ENCODE measurements around the gene GTPBP3. TPM values are rescaled to one million over a fixed set of nuclear protein-coding genes. Genes with fewer than 3 reads are reported as not detected.

GTPBP3 gene
- total and polyA plus RNA-seq, 2 experiments from 2014 or later: 7.9 to 14.8 TPM

- H2AFZ ChIP-seq: no peak within 1 kb of the TSS
- no peak for TF ChIP-seq EZH2 (IDR thresholded peaks at IDR 0.05; ENCODE audit: insufficient read depth, poor library complexity, severe bottlenecking)
- no peak for TF ChIP-seq EZH2phosphoT487 (IDR thresholded peaks at IDR 0.05; ENCODE audit: insufficient read depth, low read depth)
- no peak for DNase-seq
- H4K20me1 ChIP-seq (ENCODE audit: insufficient read depth): no peaks in the 10 kb centered on the region
- H3K79me2 ChIP-seq (ENCODE audit: insufficient read depth): no peaks in the 10 kb centered on the region
- no peaks in the 10 kb centered on the region for H3K9me3 ChIP-seq (ENCODE audit: low read depth)
- H3K9ac ChIP-seq: no peak within 1 kb of the TSS
- H3K4me1 ChIP-seq (ENCODE audit: insufficient read depth): no peaks in the 10 kb centered on the region
- no peak within 1 kb of the TSS for H3K27ac ChIP-seq
- no peak within 1 kb of the TSS for H3K4me3 ChIP-seq
- H3F3A ChIP-seq (ENCODE audit: insufficient read depth): no peaks in the 10 kb centered on the region
- H3K9me2 ChIP-seq (ENCODE audit: insufficient read depth): no peaks in the 10 kb centered on the region
- 58 to 61% methylated on average over 32 to 39 of the region's 39 CpGs for WGBS, 2 experiments (ENCODE audit: low coverage in 1 of 2, low lambda C conversion rate in 2 of 2, missing lambda C conversion rate in 2 of 2)
- no peak within 1 kb of the TSS for H3K4me2 ChIP-seq (ENCODE audit: unreplicated experiment)
- 0 out of 2 replicates have a peak, but pooled peaks cover 8% of the 10 kb centered on the region for H3K27me3 ChIP-seq (replicated peaks; ENCODE audit: insufficient read depth)
- in situ Hi-C loops (cut with MboI): no loop called here
- H3K36me3 ChIP-seq (ENCODE audit: low read depth): no peaks in the 10 kb centered on the region
These were observed 39.7 kb downstream of the GTPBP3 start, which contains the start of gene PLVAP for GRCh38 chr19:17376935-17377600. PLVAP (minus strand) TSS chr19:17377342; CDS start chr19:17377288, 54 bp downstream.

DNA sequence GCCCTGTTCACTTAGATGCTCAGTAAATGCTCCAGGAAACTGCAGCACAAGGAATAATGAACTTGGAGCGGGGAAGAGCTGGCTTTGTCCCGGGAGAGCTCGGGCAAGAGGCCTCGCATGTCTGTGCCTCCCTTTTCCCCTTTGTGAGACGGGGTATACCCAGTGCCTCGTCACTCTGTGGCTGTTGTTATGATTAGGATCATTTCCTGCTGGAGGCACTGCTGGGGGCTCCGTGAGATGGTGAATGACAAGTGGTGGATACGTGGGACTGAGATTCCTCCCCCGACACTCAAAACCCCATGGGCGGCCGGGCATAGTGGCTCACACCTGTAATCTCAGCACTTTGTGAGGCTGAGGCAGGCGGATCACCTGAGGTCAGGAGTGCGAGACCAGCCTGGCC lies 40.9 kb downstream of the GTPBP3 start:
- Histone ChIP-seq H3K79me2 (ENCODE audit: insufficient read depth) (no peaks in the 10 kb centered on the region), H3K36me3 (ENCODE audit: low read depth) (no peaks in the 10 kb centered on the region), H4K20me1 (ENCODE audit: insufficient read depth) (no peaks in the 10 kb centered on the region), H2AFZ (no peak overlapping the region), H3K9me3 (ENCODE audit: low read depth) (no peaks in the 10 kb centered on the region), H3K27ac (no peak overlapping the region), H3K4me1 (ENCODE audit: insufficient read depth) (peaks cover 5% of the 10 kb centered on the region; the same call in 1 of the 2 replicates), H3K4me2 (ENCODE audit: unreplicated experiment) (no peak overlapping the region), H3K9me2 (ENCODE audit: insufficient read depth) (no peaks in the 10 kb centered on the region), H3F3A (ENCODE audit: insufficient read depth) (no peaks in the 10 kb centered on the region), H3K4me3 (no peak overlapping the region), H3K9ac (no peak overlapping the region), H3K27me3 (replicated peaks; ENCODE audit: insufficient read depth) (0 out of 2 replicates have a peak, but pooled peaks cover 8% of the 10 kb centered on the region)
- DNase-seq: no peak
- 66 to 72% methylated on average over 13 of the region's 13 CpGs for WGBS, 2 experiments (ENCODE audit: low coverage in 1 of 2, low lambda C conversion rate in 2 of 2, missing lambda C conversion rate in 2 of 2)
- in situ Hi-C loops (cut with MboI): no loop called here
- TF ChIP-seq EZH2phosphoT487 (IDR thresholded peaks at IDR 0.05; ENCODE audit: insufficient read depth, low read depth): no peak
- no peak for TF ChIP-seq EZH2 (IDR thresholded peaks at IDR 0.05; ENCODE audit: insufficient read depth, poor library complexity, severe bottlenecking)

GRCh38 chr19:17379221-17379631 lies 41.9 kb downstream of the GTPBP3 start:
- H3F3A ChIP-seq (ENCODE audit: insufficient read depth): no peaks in the 10 kb centered on the region
- WGBS, 2 experiments (ENCODE audit: low coverage in 1 of 2, low lambda C conversion rate in 2 of 2, missing lambda C conversion rate in 2 of 2): 49 to 59% methylated on average over 13 to 14 of the region's 14 CpGs
- no peaks in the 10 kb centered on the region for H3K36me3 ChIP-seq (ENCODE audit: low read depth)
- H3K4me3 ChIP-seq: no peak overlapping the region
- in situ Hi-C loops (cut with MboI): no loop called here
- 0 out of 2 replicates have a peak, but pooled peaks cover 8% of the 10 kb centered on the region for H3K27me3 ChIP-seq (replicated peaks; ENCODE audit: insufficient read depth)
- H3K9me2 ChIP-seq (ENCODE audit: insufficient read depth): no peaks in the 10 kb centered on the region
- no peaks in the 10 kb centered on the region for H4K20me1 ChIP-seq (ENCODE audit: insufficient read depth)
- H3K9me3 ChIP-seq (ENCODE audit: low read depth): no peaks in the 10 kb centered on the region
- no peak overlapping the region for H2AFZ ChIP-seq
- TF ChIP-seq EZH2 (IDR thresholded peaks at IDR 0.05; ENCODE audit: insufficient read depth, poor library complexity, severe bottlenecking) (no peak), EZH2phosphoT487 (IDR thresholded peaks at IDR 0.05; ENCODE audit: insufficient read depth, low read depth) (no peak)
- H3K4me1 ChIP-seq (ENCODE audit: insufficient read depth): peaks cover 5% of the 10 kb centered on the region; the same call in 1 of the 2 replicates
- no peak for DNase-seq
- H3K4me2 ChIP-seq (ENCODE audit: unreplicated experiment): no peak overlapping the region
- no peaks in the 10 kb centered on the region for H3K79me2 ChIP-seq (ENCODE audit: insufficient read depth)
- H3K9ac ChIP-seq: no peak overlapping the region
- H3K27ac ChIP-seq: no peak overlapping the region

DNA sequence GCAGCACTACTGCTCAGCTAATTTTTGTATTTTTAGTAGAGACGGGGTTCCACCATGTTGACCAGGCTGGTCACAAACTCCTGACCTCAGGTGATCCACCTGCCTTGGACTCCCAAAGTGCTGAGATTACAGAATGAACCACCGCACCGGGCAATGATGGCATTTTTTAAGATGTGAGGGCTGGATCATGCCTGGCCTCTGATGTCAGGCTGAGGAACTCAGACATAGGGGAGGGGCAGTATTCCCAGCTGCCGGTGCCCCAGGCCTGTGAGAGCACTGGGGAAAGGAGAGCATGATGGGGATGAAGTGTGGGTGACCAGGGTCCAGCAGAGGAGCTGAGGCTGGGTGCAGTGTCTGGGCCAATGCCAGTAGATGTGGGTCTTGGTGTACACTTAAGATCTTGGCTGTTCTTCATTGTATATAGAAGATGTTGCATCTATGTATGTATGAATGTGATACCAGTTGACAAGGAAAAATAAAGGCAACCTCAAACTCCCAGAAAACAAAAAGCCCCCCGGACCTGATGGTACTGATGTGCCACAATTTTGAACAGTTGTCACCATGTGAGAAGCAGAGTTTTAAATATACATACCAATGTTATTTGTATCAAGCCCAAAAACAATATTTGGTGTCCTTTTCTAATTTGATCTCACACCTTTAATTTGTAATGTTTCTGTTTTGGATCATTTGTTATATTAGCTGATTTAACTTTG lies 43.2 kb downstream of the GTPBP3 start:
- Histone ChIP-seq H3K4me3 (no peak overlapping the region), H3K9me3 (ENCODE audit: low read depth) (no peaks in the 10 kb centered on the region), H3K9me2 (ENCODE audit: insufficient read depth) (no peaks in the 10 kb centered on the region), H2AFZ (no peak overlapping the region), H3K9ac (no peak overlapping the region), H3K4me2 (ENCODE audit: unreplicated experiment) (no peak overlapping the region), H3F3A (ENCODE audit: insufficient read depth) (no peaks in the 10 kb centered on the region), H4K20me1 (ENCODE audit: insufficient read depth) (no peaks in the 10 kb centered on the region), H3K36me3 (ENCODE audit: low read depth) (no peaks in the 10 kb centered on the region), H3K4me1 (ENCODE audit: insufficient read depth) (peaks cover 5% of the 10 kb centered on the region; the same call in 1 of the 2 replicates), H3K27me3 (replicated peaks; ENCODE audit: insufficient read depth) (0 out of 2 replicates have a peak, but pooled peaks cover 8% of the 10 kb centered on the region), H3K27ac (no peak overlapping the region), H3K79me2 (ENCODE audit: insufficient read depth) (no peaks in the 10 kb centered on the region)
- in situ Hi-C loops (cut with MboI): loop anchor here (5.0 to 10.0 kb wide), 2 partner anchors 33 to 76 kb away; partner anchors contain the start of genes ABHD8, DDA1 and MRPL34
- TF ChIP-seq EZH2phosphoT487 (IDR thresholded peaks at IDR 0.05; ENCODE audit: insufficient read depth, low read depth) (no peak), EZH2 (IDR thresholded peaks at IDR 0.05; ENCODE audit: insufficient read depth, poor library complexity, severe bottlenecking) (no peak)
- no peak for DNase-seq
- 92 to 94% methylated on average over 5 of the region's 5 CpGs for WGBS, 2 experiments (ENCODE audit: low coverage in 1 of 2, low lambda C conversion rate in 2 of 2, missing lambda C conversion rate in 2 of 2)

All from GM23248 (cell line).